ENCODE measurements around the gene GOLIM4.
"Not testable (repeated sequence)": the region's sequence is repeated elsewhere in the genome, so short reads cannot be mapped to it uniquely, and the experiment has no call there.

The GOLIM4 gene

DNA sequence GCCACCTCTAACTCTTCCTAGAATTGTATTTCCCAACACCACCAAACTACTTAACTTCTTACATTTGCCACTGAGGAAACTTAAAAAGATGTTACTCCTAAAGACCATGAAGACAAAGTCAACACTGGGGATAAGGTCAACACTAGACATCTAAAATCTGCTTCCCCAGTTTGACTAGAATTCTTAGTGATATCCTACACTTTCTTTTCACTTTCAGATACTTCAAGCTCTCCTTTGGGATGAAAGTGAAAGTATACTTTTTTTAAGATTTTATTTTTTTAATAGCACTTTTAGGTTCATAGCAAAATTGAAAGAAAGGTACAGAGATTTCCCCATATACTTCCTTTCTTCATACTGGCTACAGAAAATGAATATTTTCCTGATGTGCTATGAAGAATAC, 32.6 kb downstream of the GOLIM4 start:
- no peak overlapping the region for H3K4me3 ChIP-seq (ENCODE audit: low read depth, low read length)
- TF ChIP-seq, protein P1, sequence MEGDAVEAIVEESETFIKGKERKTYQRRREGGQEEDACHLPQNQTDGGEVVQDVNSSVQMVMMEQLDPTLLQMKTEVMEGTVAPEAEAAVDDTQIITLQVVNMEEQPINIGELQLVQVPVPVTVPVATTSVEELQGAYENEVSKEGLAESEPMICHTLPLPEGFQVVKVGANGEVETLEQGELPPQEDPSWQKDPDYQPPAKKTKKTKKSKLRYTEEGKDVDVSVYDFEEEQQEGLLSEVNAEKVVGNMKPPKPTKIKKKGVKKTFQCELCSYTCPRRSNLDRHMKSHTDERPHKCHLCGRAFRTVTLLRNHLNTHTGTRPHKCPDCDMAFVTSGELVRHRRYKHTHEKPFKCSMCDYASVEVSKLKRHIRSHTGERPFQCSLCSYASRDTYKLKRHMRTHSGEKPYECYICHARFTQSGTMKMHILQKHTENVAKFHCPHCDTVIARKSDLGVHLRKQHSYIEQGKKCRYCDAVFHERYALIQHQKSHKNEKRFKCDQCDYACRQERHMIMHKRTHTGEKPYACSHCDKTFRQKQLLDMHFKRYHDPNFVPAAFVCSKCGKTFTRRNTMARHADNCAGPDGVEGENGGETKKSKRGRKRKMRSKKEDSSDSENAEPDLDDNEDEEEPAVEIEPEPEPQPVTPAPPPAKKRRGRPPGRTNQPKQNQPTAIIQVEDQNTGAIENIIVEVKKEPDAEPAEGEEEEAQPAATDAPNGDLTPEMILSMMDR (IDR thresholded peaks at IDR 0.05; ENCODE audit: borderline replicate concordance, insufficient read depth, low read depth, low read length), result no peak

DNA sequence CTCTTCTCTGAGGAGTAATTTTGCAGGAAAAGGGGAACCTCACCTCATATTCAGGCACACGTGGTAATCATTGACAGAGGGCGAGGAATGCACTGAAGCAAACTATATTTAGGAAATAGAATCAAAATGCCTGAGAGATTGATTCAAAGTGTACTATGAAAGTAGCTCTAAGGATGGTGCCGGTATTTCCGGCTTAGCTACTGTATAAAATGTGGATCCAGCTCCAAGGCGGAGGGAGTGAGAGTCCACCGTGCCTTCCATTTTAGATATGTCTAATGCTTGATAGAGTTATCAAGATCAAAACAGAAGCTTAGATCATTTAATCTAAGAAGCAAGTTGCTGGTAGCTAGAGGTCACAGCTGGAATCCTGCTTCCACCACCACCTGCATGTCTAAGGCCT, 33.0 kb downstream of the GOLIM4 start:
- TF ChIP-seq, protein P1 (IDR thresholded peaks at IDR 0.05; ENCODE audit: borderline replicate concordance, insufficient read depth, low read depth, low read length), result no peak
- no peak overlapping the region for H3K4me3 ChIP-seq (ENCODE audit: low read depth, low read length)

DNA sequence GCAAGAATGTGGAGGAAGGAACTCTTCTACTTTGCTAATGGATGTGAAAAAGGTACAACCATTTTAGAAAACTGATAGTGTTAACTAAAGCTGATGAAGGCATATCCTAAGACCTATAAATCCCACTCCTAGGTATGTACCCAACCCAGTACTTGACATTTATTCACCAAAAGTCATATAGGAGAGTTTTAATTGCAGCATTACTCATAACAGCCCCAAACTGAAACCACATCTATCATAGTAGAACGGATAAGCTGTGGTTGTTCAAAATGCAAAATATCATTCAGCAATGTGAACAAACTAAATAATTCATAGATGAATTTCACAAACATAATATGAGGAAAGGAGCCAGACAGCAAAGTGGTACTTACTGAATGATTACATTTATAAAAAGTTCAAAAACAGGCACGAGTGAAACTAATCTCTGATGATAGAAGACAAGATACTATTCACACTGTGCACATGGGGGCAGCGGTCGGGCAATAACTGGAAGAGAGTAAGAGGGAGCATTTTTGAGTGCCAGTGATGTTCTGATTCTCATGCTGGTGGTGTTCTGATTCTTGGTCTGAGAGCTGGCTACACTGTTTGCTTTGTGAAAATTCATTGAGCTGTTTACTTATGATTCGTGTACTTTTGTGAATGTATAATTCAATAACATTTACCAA, 34.3 kb downstream of the GOLIM4 start:
- no peak overlapping the region for H3K4me3 ChIP-seq (ENCODE audit: low read depth, low read length)
- TF ChIP-seq, protein P1 (IDR thresholded peaks at IDR 0.05; ENCODE audit: borderline replicate concordance, insufficient read depth, low read depth, low read length), result no peak

DNA sequence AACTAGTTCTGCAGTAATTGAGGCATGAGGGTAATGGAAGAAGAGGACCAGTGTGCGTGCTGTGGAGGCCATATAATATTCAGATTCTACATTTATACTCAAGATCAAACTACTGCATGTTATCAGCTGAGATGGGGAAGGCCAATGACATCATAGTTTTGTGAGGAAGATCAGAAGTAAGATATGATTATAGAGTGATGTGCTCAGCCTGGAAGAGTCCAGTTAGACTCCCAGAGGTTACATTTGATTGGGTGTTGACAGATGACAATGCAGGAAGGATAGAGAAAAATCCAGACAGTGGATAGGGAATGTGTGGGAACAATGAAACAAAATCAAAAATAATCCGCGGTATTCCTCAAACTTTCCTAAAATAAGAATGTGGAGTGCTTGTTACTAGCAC, 35.4 kb downstream of the GOLIM4 start:
- no peak overlapping the region for H3K4me3 ChIP-seq (ENCODE audit: low read depth, low read length)
- TF ChIP-seq, protein P1 (IDR thresholded peaks at IDR 0.05; ENCODE audit: borderline replicate concordance, insufficient read depth, low read depth, low read length), result no peak

DNA sequence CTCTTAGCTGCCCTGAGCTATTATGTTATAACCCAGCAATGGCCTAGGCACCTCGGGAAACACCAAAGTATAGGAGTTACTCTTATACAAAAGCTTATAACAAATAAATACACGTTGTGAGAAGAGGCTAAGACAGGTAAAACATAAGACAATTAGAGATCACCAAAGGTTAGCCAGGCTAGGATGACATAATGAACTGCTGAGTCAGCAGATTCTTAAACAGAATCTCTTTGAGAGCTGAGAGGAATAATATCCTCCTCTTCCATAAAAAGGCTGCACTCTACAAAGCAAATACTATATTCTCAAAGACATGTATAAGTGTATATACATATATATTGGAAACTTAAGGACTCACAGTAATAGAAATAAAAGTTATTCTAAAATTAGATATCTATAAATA, 37.2 kb downstream of the GOLIM4 start:
- H3K4me3 ChIP-seq (ENCODE audit: low read depth, low read length), result no peak overlapping the region
- TF ChIP-seq, protein P1 (IDR thresholded peaks at IDR 0.05; ENCODE audit: borderline replicate concordance, insufficient read depth, low read depth, low read length), result no peak

DNA sequence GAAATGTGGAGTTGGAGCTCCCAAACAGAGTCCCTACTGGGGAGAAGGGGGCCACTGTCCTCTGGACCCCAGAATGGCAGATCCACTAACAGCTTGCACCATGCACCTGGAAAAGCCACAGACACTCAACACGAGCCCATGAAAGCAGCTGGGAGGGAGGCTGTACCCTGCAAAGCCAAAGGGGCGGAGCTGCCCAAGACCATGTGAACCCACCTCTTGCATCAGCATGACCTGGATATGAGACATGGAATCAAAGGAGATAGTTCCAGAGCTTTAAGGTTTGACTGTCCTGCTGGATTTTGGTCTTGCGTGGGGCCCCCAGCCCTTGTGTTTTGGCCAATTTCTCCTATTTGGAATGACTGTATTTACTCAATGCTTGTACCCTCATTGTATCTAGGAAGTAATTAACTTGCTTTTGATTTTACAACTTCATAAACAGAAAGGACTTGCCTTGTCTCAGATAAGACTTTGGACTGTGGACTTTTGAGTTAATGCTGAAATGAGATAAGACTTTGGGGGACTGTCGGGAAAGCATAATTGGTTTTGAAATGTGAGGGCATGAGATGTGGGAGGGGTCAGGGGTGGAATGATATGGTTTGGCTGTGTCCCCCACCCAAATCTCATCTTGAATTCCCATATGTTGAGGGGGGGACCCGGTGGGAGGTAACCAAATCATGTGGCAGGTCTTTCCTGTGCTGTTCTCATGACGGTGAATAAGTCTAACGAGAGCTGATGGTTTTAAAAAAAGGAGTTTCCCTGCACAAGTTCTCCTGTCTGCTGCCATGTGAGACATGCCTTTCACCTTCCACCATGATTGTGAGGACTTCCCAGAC, 39.1 kb downstream of the GOLIM4 start:
- H3K4me3 ChIP-seq (ENCODE audit: low read depth, low read length), result not testable (repeated sequence)

DNA sequence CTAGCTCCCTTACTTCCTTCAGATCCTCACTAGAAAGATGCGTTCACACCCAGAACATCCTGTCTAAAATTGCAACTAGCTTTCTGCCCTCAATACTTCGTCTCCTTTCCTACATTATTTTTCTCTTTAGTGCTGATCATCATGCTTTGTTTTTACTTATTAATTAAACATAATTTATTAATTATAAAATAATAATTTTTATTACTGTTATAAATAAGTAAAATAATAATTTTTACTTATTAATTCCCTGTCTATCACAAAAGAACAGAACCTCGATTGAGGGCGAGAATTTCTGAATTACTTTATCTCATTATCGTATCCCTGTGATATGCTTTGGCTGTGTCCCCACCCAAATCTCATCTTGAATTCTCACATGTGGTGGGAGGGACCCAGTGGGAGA, 41.3 kb downstream of the GOLIM4 start:
- TF ChIP-seq, protein P1 (IDR thresholded peaks at IDR 0.05; ENCODE audit: borderline replicate concordance, insufficient read depth, low read depth, low read length), result no peak
- H3K4me3 ChIP-seq (ENCODE audit: low read depth, low read length), result no peak overlapping the region

All from GM12875 (cell line).